AG20443 (cell line): Measurements from ENCODE around the gene UBE2Q2.
A peak's percentile ranks its signal among the peaks of the same experiment; 100 is the strongest.
"Not testable (repeated sequence)": the region's sequence is repeated elsewhere in the genome, so short reads cannot be mapped to it uniquely, and the experiment has no call there.

ENCODE experiments used
- DNase-seq: peaks from one replicate; pipeline ENCODE4 v3.0.0; 2012; ENCODE audit warnings: low spot score, mixed read lengths

UBE2Q2 gene

DNA sequence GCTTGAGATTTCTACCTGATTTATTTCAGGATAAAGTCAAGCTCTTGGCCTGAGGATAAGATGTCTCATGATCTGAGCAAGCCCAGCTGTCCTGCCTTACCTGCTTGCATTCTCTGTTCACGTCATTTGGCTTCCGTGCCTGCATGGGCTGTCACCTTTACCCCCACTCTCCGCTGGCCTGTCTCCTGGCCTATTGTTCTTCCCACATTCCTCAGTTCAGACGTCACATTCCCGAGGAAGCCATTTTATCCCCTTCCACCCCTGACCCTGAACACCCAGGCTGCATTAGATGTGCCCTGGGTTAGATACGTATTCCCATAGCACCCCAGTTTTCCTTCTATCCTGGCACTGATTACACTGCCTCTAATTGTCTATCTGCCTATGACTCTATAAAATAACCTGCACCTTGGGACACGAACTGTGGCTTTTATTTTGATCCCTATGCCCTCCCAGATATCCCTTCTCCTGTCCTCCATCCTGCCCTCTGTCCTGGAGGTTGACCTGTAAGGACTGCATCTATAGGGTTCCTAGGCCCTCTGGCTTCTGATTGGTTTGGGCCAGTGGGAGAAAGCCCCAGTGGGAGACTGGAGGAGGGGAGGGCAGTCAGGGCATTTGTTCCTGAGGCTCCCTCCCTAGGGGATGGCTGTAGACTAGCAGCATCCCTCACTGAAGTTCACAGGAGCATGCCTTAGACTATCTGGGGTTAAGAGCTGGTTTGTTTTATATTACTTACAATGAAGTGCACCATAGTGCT, 19.2 kb upstream of the UBE2Q2 start:
- DNase-seq: no peak

DNA sequence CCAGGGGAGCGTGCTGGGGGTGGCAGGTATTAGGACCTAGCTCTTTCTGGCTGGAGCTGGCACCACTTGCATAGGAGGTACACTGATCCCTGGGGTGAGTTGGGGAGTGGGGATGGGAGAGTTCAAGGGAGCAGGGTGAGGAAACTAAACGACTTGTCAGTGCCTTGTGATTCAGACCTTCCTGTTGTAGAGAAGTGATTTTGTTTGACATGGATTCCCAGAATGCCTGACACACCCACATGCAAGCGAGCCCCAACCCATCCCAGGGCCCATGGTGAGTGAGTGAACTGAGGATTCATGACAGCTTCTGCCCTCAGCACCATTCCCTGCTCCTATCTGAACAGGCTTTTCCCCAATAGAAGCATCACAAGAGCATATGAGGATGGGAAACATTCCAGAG, 15.6 kb upstream of the UBE2Q2 start:
- no peak for DNase-seq

DNA sequence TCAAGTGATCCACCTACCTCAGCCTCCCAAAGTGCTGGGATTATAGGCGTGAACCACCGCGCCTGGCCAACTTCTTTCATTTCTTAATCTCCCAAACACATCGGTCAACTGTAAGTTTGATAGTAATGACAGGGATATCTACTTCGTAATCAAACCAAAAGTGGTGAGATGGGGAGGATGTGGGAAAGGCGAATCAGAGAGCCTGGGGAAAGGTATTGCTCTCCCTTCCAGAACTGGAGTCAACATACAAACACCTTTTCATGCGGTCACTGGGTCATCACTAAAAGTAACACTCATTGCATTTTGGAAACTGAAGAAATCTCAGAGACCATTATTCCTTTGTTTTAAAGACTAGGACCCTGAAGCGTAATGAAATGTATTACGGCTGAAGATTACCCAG, 14.8 kb upstream of the UBE2Q2 start:
- DNase-seq: no peak

DNA sequence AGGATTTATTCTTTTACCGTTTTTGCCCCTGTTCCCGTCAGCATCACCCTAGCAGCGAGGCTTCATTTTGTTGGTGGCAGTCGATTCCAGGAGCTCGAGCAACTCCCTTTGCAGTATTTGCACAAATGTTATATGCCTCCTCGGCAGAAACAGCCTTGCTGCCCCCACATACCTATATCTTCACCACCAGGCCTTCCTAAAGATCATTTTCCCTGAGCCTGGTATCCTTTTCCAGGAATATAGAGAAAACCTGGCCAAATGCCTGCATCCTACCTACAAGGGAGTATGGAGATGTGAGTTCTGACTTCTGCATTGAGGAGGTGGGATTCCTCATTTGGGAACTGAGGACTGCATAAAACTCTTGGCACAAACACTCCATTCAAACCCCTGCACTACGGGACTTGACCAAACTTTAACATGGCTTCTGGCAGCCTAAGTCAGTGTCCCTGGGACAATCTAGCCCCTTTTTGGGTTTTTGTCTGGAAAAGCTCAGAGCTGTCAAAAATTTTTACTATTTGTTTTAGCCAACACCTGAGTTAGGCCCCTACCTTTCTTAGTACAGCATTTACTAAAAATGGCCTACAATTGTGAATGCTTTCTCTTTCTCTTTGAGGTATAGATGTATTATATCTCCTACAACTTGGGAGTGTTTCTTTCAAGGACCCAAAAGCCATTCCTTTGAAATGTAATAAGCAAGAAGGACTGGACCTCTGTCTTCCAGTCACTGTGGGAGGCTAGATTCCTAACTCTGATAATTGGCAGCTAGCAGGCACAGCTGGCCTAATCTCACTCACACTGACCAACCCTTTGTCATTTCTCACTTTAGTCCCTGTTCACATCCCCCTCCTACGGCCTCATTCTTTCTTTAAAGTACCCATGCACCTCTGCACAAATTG, 12.1 kb upstream of the UBE2Q2 start:
- no peak for DNase-seq

DNA sequence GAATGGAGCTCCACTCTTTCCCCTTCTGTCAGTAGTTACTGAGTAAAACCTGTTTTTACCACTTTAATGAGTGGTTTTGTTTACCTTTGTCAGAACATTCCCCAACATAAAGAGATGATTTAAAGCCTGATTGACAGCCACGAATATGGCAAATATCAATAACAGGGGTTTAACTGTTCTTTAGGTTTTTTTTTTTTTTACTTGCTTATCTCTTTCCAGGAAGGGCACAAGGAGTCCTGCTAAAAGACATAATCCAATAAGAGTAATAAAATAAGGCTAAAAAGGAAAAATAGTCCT, 11.5 kb upstream of the UBE2Q2 start:
- DNase-seq: no peak

DNA sequence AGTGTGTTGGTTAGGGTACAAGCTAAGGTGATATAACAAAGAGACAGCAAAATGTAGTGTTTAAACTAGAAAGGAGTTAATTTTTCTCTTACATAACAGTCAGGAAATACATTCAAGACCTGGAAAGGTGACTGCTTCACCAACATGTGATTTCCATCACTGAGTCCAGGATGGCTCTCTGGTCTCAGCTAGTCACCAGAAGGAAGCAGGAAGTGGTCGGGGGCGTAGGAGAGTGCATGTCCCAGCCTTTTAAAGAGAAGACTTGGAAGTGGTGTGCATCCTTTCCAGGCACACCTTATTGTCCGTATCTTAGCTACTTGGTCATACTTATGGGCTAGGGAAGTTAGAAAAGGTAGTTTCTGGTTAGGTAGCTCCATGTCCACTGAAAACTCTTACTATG, 11.1 kb upstream of the UBE2Q2 start:
- DNase-seq: no peak

DNA sequence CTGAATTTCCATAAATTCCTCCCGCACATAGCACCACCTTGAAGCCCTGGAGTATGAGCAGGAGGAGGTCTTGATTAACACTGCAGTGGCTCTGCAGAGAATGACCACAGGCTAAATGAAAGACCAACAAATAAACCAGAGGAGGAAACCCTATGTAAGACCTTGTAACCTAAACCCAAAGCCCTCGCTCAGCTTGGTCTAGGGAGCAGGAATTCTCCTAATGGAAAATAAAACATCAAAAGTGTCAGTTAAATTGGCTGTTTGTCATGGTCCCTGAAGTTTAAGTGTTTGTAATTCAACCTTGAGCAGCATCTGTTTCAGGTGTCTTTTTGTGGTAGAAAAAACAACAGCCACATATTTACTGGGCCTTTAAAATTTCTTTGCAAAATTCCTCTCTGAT, 9.2 kb upstream of the UBE2Q2 start:
- no peak for DNase-seq

DNA sequence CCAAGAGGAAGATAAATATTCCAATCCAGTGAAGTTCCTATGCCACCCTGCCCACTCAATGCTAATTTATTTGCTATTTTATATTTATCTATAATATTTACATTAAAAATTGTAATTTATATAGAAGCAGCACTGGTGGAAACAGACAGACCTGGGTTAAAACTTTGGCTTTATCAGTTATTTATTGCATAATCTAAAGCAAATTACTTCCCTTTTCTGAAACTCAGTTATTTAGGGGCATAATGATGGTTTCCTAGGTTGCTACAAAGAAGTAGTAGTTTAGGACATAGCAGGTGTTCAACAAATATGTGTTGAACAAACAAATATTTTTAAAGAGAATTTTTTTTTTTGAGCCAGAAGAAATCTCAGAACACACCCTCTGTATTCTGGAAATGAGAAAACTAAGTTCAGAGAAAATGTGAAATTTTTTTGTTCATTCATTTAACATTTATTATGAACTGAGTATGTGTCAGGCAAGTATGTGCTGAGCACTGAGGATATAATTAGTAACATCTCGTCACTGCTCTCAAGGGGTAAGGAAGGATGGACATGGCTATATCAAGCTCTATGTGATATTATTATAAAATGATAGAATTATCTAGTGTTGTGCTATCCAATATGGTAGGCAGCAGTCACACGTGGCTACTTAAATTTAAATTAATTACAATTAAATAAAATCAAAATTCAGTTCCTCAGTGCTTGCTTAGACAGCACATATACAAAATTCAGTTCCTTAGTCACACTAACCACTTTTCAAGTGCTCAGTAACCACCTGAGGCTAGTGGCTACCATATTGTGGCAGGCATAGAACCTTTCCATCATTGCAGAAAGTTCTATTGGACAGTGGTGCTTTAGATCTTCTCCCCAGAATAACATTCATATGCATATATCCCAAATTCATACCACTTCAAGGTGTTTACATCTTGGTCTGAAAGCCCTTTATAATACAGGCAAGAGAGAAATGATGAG, 7.0 kb upstream of the UBE2Q2 start:
- no peak for DNase-seq

DNA sequence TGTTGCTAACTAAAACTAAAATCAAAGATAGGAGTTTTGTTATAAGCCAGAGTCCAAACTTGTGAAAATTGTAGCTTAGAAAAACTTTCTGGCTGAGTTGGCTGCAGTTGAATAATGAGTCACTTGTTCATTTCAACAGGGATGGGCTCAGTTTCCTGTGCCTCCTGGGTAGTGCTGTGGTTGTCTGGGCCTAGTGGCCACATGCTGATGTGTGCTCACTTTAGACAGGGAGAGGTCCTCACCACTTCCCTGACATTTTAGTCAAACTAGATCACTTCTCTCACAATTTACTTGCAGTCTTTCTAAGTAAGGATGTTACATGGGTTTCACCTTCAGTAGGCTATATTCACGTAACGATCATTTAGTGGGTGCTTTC, 6.3 kb upstream of the UBE2Q2 start:
- DNase-seq: peak; percentile 88

DNA sequence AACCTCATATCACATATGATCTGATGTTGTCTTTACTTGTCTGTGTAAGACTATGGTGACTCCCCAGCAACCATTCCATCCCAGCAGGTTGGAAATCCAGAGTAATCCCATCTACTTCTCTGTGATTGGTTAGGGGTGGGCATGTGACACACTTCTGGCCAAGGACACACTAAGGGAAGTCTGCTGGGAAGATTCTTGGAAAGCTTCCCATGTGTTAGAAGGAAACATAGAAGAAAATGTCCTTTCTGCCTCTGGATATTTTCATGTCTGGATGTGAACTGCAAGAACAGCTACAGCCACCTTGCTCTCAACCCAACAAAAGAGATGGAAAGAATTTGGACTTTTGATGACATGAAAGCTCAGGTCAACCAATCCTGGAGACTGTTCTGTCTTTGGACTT, 2.6 kb upstream of the UBE2Q2 start:
- DNase-seq: peak; percentile 68

DNA sequence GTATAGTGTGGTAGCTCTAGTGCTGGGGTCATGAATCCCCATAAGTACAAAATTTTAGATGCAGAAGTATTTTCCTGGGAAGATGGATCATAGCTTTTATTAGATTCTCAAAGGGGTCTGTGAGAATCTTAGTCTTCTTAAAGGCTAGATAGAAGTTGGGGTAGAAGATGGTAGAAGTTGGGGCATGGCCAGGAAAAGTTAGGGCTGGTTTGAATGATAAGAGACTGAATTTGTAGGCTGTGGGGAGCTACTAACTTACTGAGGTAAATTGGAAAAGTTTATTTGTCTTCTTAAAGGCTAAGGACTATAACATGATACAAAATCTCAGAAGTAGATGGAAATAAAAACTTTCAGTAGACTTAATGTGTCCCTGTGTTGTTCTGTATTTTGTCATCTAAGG, 1.6 kb upstream of the UBE2Q2 start:
- DNase-seq: no peak

DNA sequence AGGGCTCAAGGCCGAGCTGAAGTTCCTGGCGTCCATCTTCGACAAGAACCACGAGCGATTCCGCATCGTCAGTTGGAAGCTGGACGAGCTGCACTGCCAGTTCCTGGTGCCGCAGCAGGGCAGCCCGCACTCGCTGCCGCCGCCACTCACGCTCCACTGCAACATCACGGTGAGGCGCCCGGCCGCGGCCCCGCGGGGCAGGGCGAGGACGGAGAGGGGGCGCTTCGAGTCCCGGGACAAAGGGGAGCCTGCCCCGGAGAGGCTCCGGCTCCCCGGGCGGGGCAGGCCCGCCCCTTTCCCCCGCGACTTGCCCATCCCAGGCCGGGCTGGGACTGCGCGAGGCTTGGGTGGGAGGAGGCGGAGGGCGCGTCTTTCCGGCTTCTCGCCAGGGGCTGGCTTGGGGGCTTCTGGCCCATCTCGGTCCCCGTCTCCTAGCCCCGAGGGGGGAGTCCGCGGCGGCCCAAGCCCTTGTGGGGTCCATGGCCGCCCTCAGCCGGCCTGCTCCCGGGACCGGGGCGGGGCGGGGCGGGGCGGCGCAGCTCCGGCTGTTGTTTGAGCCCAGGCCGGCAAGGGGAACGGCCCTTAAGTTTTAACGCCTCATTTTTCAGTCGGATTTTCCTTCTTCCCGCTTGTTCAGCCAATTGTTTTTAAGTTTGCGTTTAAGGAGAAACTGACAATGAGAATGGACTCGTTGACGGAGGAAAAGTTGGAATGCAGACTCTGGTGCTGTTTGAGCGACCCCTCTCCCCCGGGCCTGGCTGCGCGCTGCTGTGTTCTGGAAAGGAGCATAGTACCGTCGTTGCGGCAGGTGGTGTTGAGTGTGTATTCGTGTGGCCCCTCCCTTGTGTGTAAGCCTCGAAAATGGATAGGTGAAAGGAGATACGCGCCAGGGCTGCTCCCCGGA, 683 bp downstream of the UBE2Q2 start:
- DNase-seq: peak; percentile 89

DNA sequence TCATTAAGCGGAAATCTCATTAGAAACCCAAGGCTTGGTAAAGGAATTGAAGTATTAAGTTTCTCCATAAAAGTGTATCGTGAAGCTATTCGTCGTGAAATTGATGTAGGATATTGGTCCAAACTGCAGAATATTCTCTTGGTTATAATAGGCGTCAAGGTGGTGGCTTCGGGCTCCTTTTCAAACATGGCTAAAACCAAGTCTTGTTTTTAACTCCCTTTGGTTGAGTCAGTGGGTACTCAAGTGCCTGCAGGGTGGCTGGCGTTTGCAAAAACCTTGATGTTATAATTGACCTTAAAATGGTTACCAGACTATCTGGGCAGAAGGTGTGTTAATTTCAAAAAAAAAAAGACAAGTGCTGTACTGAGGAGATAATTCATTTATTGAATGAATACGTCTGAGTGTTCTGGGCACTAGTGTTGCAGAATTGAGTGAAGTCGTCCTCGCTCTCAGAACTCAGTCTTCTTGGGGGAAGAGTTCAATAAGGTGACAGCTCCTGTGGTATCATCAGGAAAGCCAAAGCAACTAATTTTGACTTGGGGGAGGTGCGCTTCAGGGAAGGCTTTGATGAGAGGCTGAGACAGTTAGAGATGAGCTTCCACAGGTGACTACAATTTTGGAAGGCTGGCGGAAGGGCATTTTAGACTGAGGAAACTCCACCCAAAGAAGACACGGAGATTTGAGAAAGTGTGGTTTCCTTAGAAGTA, 1.5 kb downstream of the UBE2Q2 start:
- DNase-seq: no peak

DNA sequence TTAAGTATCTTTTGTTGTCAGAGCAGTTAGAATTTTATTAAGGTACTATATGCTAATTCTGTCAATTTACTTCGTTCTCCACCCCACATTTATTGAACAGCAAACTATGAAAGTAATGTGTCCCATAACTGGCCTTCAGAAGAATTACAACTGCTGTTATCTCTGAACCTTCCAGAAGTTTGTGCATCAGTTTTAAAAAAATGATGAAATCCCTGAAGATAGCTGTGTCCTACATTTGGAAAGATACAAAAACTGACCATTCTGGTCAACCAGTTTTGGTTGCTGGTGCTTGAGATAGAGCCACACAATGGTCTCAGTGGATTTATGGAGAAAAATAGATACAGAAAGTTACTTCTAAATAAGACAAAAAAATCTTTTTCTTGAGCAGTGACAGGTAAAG, 5.9 kb downstream of the UBE2Q2 start:
- DNase-seq: no peak

DNA sequence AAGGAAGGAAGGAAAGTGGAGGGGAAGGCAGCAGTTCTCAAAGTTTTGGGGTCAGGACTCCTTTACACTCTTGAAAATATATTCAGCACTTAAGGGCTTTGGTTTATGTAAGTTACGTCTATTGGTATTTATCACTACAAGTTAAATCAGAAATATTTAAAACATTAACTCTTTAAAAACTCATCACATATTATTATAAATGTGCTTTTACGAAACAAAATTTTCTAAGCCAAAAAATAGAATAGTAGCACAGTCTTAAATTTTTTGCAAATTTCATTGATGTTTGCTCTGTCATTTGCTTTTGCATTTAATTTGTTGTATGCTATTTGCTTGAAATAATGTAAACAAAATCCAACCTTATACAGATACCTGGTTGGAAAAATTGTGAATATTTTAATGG, 7.5 kb downstream of the UBE2Q2 start:
- no peak for DNase-seq

DNA sequence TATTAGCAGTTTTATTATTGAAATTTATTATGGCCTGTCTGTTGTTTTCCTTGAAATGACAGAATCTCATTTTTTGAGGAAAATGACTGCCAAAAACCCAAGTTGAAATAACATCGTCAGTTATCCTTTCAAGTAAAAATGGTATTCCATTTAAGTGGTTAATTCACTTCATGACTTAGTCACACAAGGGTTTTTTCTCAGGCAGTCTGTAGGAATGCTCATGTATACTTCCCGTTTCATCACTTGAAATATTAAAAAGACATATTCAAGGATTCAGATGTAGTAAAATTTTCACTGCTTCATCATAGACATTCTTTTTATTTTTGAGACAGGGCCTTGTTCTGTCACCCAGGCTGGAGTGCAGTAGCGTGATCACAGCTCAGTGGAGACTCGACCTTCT, 8.3 kb downstream of the UBE2Q2 start:
- DNase-seq: not testable (repeated sequence)

DNA sequence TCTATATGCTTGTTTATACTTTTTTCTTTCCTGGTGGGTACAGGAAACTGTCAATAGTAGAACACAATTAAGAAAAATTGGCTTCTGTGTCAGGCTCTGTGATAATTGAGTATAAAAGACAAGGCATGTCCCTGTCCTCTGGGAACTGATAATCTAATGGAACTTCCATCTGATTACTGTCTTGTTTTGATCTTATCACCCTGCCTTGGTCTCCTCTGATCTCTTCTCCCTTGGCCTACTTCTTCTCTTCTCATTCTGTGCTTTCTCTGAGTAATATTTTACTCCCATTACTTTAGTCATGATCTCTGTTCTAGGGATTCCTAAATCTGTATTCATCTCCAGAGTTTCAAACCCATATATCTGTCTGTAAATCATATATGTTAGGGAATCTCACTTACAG, 14.6 kb downstream of the UBE2Q2 start:
- no peak for DNase-seq

DNA sequence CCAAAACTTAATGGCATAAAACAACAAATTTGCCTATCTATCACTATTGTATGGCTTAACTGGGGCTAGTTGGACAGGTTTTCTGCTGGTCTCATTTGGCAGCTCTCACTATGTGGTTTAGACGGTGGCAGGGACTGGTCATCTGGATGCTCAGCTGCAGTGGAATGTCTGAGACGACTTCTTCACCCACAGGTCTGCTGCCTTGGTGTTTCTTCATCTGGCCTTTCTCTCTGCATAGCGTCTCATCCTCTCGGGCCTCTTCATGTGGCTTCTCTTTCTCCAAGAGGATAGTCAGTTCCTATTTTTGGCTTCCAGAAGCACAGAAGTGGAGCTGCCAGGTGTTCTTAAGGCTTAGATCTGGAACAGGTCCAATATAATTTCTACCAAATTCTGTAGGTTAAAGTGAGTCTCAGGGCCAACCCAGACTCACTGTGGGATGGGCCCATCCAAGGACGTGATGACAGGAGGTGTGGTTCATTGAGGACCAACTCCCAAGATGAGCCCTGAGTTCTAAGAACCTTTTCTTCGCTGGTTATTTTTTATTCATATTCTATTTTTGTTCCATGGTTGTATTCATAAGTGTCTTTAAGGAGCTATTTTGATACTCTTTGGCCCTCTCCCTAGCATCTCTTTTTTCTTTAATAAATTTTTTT, 18.6 kb downstream of the UBE2Q2 start:
- DNase-seq: peak; percentile 13

DNA sequence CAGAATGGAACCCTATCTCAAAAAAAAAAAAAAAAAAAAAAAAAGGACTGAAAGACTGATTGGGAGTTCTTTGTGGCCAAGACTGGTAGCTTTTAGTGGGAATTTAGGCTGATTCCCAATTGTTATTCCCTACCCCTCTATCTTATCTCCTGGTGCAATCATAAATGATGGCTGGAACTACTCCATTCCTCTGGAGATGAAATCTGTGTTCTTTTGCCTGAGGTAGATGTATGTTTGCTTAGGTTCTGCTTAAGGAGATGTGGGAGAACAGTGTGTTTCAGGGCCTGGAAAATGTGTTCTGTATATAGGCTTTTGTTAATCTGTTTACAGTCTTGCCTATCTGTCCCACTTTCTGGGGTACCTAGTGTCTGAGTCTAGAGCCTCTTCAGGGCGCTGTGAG, 19.5 kb downstream of the UBE2Q2 start:
- no peak for DNase-seq
